Activated CD8-positive, alpha-beta memory T cell treated with anti-CD3 and anti-CD28 coated beads, Interleukin-2, amount 10 ng/mL, durations not matched to agents 7 days and 5 days (primary cell): Measurements from ENCODE around the gene RBM42. TPM values are rescaled to one million over a fixed set of nuclear protein-coding genes. Genes with fewer than 3 reads are reported as not detected.
A peak's percentile ranks its signal among the peaks of the same experiment; 100 is the strongest.

Experiments used
- ATAC-seq: fragments of 150-1000 bp; cut with Tn5 transposase; one replicate; pipeline ENCODE4 v1.10.0; 2021; ENCODE audit warnings: moderate library complexity
- CTCF ChIA-PET: fragments of 350-600 bp; sonication (Branson Sonifier 250); formaldehyde crosslinking; loops from one replicate; lab custom pipeline; 2021; ENCODE audit warnings: antibody characterized with exemption; lab: Charles Lee
- DNase-seq: peaks from one replicate; pipeline ENCODE4 v3.0.0-alpha.2; 2020
- H3K27ac Mint-ChIP-seq: one replicate; pipeline ENCODE4 v1.8.0; 2021; ENCODE audit warnings: mild to moderate bottlenecking, mixed read lengths
- H3K27me3 Mint-ChIP-seq: one replicate; pipeline ENCODE4 v1.8.0; 2021; ENCODE audit warnings: mixed read lengths
- H3K36me3 Mint-ChIP-seq: one replicate; pipeline ENCODE4 v1.8.0; 2021; ENCODE audit warnings: mild to moderate bottlenecking, mixed read lengths
- H3K4me1 Mint-ChIP-seq: one replicate; pipeline ENCODE4 v1.8.0; 2021; ENCODE audit warnings: mixed read lengths
- H3K4me3 Mint-ChIP-seq: one replicate; pipeline ENCODE4 v1.8.0; 2021; ENCODE audit warnings: mild to moderate bottlenecking, moderate library complexity, mixed read lengths
- H3K9me3 Mint-ChIP-seq: one replicate; pipeline ENCODE4 v1.8.0; 2022; ENCODE audit warnings: low read depth, mixed read lengths
- total RNA-seq, 2 experiments: library from RNA; stranded (reverse); gene quantifications; one replicate each; pipeline ENCODE4 v1.2.3, GENCODE V29; 2021

RBM42 gene
- total RNA-seq, 2 experiments from 2014 or later: 110 to 117 TPM

DNA sequence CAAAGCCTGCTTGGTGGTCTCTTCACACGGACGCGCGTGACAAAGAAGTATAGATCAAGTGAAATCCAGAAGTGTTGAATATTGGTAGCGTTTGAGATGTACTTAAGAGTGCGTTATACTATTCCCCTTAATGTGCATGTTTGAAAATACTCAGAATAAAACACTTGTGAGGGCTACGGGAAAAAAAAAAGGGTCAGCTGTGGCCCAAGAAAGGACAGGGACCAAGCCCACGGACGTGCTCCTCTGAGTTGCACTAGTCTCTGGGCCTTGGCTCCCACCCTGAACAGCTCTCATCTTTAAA is 622 bp upstream of the RBM42 start:
- H3K27me3 Mint-ChIP-seq: no peaks in the 10 kb centered on the region
- peak overlapping the region; percentile 90 for H3K4me3 Mint-ChIP-seq
- peaks cover 24% of the 10 kb centered on the region for H3K36me3 Mint-ChIP-seq
- peak overlapping the region; percentile 97 for H3K27ac Mint-ChIP-seq
- CTCF ChIA-PET: no interaction called here
- ATAC-seq (no peak), DNase-seq (no peak)
- H3K4me1 Mint-ChIP-seq: peaks cover 18% of the 10 kb centered on the region
- H3K9me3 Mint-ChIP-seq: no peaks in the 10 kb centered on the region

GRCh38 chr19:35629332-35629633 is 447 bp downstream of the RBM42 start:
- Mint-ChIP-seq H3K27ac (peak overlapping the region; percentile 97), H3K9me3 (no peaks in the 10 kb centered on the region), H3K4me3 (peak overlapping the region; percentile 90), H3K36me3 (peaks cover 27% of the 10 kb centered on the region), H3K27me3 (no peaks in the 10 kb centered on the region), H3K4me1 (peaks cover 18% of the 10 kb centered on the region)
- ATAC-seq (no peak), DNase-seq (no peak)
- CTCF ChIA-PET: interaction anchor here (0.8 kb wide), 1 partner anchor 488 kb away, joined by 3 read pairs; no protein-coding TSS in a partner anchor

GRCh38 chr19:35633727-35634440 is 5.0 kb downstream of the RBM42 start:
- H3K36me3 Mint-ChIP-seq: peaks cover 40% of the 10 kb centered on the region
- H3K27ac Mint-ChIP-seq: no peak overlapping the region
- no peaks in the 10 kb centered on the region for H3K27me3 Mint-ChIP-seq
- DNase-seq: no peak
- no peaks in the 10 kb centered on the region for H3K9me3 Mint-ChIP-seq
- peaks cover 24% of the 10 kb centered on the region for H3K4me1 Mint-ChIP-seq
- CTCF ChIA-PET: no interaction called here
- ATAC-seq: no peak
- no peak overlapping the region for H3K4me3 Mint-ChIP-seq

DNA sequence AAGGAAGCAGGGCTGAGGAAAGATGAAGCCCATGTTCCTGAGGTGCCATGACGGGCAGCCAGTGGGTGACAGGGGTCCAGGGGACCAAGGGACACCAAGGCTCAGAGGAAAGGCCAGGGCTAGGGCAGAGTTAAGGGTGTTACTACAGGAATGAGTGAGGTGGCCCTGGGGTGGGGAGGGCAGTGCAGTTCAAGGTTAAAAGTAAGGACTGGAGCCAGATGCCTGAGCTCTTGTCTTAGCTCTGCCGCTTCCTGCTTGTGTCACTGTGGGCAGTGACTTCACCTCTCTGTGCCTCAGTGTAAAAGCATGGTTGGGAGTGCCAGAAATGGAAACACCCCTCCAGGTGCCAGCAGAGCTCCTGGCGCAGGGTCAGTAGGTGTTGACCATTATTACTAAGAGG is 7.8 kb downstream of the RBM42 start:
- peaks cover 18% of the 10 kb centered on the region for H3K4me1 Mint-ChIP-seq
- H3K36me3 Mint-ChIP-seq: peaks cover 29% of the 10 kb centered on the region
- peak overlapping the region; percentile 33 for H3K27ac Mint-ChIP-seq
- no peaks in the 10 kb centered on the region for H3K27me3 Mint-ChIP-seq
- ATAC-seq: peak; percentile 41
- no peak for DNase-seq
- H3K4me3 Mint-ChIP-seq: no peak overlapping the region
- CTCF ChIA-PET: no interaction called here
- no peaks in the 10 kb centered on the region for H3K9me3 Mint-ChIP-seq

- Mint-ChIP-seq H3K36me3 (peaks cover 24% of the 10 kb centered on the region), H3K9me3 (no peaks in the 10 kb centered on the region), H3K27ac (no peak overlapping the region), H3K4me3 (no peak overlapping the region), H3K4me1 (peaks cover 20% of the 10 kb centered on the region), H3K27me3 (no peaks in the 10 kb centered on the region)
- ATAC-seq: no peak
- CTCF ChIA-PET: no interaction called here
- DNase-seq: no peak
Observed at GRCh38 chr19:35637165-35637564, 8.3 kb downstream of the RBM42 start.

DNA sequence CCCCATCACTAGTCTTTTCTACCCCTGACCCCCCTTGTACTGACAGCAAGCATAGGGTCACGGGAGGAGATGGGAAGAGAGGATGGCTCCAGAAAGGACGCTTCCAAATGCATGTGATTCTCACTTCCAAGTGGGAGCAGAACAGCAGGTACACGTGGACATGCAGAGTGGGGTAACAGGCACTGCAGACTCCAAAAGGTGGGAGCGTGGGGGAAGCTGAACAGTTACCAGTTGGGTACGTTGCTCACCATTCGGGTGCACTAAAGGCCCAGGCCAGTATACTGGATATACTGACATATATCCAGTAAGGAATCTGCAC is 10.4 kb downstream of the RBM42 start:
- no peaks in the 10 kb centered on the region for H3K27me3 Mint-ChIP-seq
- H3K4me3 Mint-ChIP-seq: no peak overlapping the region
- CTCF ChIA-PET: no interaction called here
- peaks cover 17% of the 10 kb centered on the region for H3K36me3 Mint-ChIP-seq
- peaks cover 27% of the 10 kb centered on the region for H3K4me1 Mint-ChIP-seq
- H3K27ac Mint-ChIP-seq: no peak overlapping the region
- H3K9me3 Mint-ChIP-seq: no peaks in the 10 kb centered on the region
- ATAC-seq: no peak
- no peak for DNase-seq

DNA sequence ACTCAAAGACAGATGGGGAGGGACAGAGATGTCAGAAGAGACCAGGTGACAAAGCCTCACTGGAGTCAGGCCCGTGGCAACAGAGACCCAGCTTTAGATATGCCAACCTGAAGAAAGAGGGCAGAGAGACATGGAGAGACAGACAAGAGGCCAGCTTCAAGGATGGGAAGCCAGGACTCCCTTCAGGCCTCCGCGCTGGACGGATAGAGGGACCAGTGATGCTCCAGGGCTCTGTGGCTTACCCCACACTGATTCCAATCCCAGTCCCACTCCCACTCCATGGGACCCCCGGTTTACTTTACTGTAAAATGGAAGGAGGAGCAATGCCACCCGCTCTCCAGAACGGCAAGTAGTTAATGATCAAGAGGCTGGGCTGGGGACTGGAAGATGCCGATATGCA is 11.0 kb downstream of the RBM42 start:
- Mint-ChIP-seq H3K4me1 (peaks cover 31% of the 10 kb centered on the region), H3K36me3 (peaks cover 16% of the 10 kb centered on the region), H3K9me3 (no peaks in the 10 kb centered on the region), H3K27me3 (no peaks in the 10 kb centered on the region), H3K27ac (peak overlapping the region; percentile 7), H3K4me3 (no peak overlapping the region)
- DNase-seq (no peak), ATAC-seq (no peak)
- CTCF ChIA-PET: no interaction called here

DNA sequence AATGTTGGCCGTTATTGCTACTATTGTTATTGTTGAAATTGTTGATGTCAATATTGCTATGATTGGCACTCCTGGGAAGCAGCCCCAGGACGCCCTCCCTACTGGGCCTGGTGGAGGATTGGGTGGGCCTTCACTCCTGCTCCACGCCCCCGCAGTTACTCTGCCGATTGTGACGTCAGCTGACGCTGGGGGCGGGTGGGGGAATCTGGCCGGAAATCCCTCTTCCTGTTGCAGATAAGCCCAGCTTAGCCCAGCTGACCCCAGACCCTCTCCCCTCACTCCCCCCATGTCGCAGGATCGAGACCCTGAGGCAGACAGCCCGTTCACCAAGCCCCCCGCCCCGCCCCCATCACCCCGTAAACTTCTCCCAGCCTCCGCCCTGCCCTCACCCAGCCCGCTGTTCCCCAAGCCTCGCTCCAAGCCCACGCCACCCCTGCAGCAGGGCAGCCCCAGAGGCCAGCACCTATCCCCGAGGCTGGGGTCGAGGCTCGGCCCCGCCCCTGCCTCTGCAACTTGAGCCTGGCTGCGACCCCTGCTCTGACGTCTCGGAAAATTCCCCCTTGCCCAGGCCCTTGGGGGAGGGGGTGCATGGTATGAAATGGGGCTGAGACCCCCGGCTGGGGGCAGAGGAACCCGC is 12.8 kb downstream of the RBM42 start, which contains the start of gene ETV2:
ETV2 (plus strand) TSS at position 231 of the 637 bp plus-strand sequence. CDS start 716 bp downstream, outside the sequence.
- Mint-ChIP-seq H3K27ac (peak within 1 kb of the TSS; percentile 71), H3K9me3 (no peaks in the 10 kb centered on the region), H3K4me3 (peak within 1 kb of the TSS; percentile 81), H3K36me3 (peaks cover 11% of the 10 kb centered on the region), H3K4me1 (peaks cover 36% of the 10 kb centered on the region), H3K27me3 (no peaks in the 10 kb centered on the region)
- CTCF ChIA-PET: no interaction called here
- DNase-seq: peak; percentile 85
- no peak for ATAC-seq

DNA sequence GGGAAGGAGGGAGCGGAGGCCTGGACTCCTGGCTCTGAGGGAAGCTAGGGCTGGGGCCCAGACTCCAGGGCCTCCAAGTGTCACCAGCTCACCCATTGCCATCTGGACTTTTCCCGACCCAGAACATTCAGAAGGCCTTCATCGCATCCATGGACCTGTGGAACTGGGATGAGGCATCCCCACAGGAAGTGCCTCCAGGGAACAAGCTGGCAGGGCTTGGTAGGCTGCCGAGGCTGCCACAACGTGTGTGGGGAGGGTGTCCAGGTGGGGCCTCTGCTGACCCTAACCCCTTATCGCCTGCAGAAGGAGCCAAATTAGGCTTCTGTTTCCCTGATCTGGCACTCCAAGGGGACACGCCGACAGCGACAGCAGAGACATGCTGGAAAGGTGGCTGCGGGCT is 13.5 kb downstream of the RBM42 start:
- Mint-ChIP-seq H3K9me3 (no peaks in the 10 kb centered on the region), H3K27me3 (no peaks in the 10 kb centered on the region), H3K27ac (peak overlapping the region; percentile 71), H3K4me1 (peaks cover 34% of the 10 kb centered on the region), H3K36me3 (peaks cover 5% of the 10 kb centered on the region), H3K4me3 (peak overlapping the region; percentile 81)
- ATAC-seq: no peak
- CTCF ChIA-PET: interaction anchor here (0.8 to 1.4 kb wide), 3 partner anchors 30 to 93 kb away, joined by 3 read pairs; partner anchors contain the start of gene HAUS5
- DNase-seq: no peak

DNA sequence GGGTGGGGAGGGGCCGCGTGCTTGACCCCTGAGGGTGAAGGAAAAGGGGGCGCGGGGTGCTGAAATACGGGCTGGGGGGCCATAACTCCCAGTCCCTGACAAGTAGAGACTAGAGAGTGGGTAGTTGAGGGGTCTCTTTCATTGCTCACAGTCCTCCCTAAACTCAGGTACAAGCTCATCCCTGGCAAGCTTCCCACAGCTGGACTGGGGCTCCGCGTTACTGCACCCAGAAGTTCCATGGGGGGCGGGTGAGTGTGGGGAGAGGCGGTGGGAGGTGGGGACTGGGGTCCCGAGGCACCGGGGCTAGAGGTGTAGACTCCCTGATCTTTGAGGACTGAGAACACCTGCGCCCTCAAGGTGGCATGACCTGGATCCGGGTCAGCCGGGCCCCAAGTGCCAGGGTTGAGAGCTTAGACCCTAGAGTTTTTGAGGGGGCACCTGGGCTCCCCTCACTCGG is 14.0 kb downstream of the RBM42 start:
- Mint-ChIP-seq H3K27me3 (no peaks in the 10 kb centered on the region), H3K4me1 (peaks cover 37% of the 10 kb centered on the region), H3K36me3 (peaks cover 3% of the 10 kb centered on the region), H3K9me3 (no peaks in the 10 kb centered on the region), H3K27ac (peak overlapping the region; percentile 56), H3K4me3 (peak overlapping the region; percentile 81)
- ATAC-seq (no peak), DNase-seq (peak; percentile 48)
- CTCF ChIA-PET: interaction anchor here (0.8 to 1.4 kb wide), 3 partner anchors 31 to 93 kb away, joined by 3 read pairs; partner anchors contain the start of gene HAUS5

- ATAC-seq: peak; percentile 53
- peak overlapping the region; percentile 89 for H3K27ac Mint-ChIP-seq
- no peaks in the 10 kb centered on the region for H3K36me3 Mint-ChIP-seq
- CTCF ChIA-PET: interaction anchor here (0.6 to 1.4 kb wide), 6 partner anchors 30 to 102 kb away, joined by 3 to 4 read pairs (median 3); partner anchors contain the start of genes HAUS5, PSENEN and U2AF1L4
- peak overlapping the region; percentile 81 for H3K4me3 Mint-ChIP-seq
- no peaks in the 10 kb centered on the region for H3K27me3 Mint-ChIP-seq
- DNase-seq: peak; percentile 91
- peaks cover 38% of the 10 kb centered on the region for H3K4me1 Mint-ChIP-seq
- H3K9me3 Mint-ChIP-seq: no peaks in the 10 kb centered on the region
Observed at GRCh38 chr19:35643255-35644205, 14.7 kb downstream of the RBM42 start.

DNA sequence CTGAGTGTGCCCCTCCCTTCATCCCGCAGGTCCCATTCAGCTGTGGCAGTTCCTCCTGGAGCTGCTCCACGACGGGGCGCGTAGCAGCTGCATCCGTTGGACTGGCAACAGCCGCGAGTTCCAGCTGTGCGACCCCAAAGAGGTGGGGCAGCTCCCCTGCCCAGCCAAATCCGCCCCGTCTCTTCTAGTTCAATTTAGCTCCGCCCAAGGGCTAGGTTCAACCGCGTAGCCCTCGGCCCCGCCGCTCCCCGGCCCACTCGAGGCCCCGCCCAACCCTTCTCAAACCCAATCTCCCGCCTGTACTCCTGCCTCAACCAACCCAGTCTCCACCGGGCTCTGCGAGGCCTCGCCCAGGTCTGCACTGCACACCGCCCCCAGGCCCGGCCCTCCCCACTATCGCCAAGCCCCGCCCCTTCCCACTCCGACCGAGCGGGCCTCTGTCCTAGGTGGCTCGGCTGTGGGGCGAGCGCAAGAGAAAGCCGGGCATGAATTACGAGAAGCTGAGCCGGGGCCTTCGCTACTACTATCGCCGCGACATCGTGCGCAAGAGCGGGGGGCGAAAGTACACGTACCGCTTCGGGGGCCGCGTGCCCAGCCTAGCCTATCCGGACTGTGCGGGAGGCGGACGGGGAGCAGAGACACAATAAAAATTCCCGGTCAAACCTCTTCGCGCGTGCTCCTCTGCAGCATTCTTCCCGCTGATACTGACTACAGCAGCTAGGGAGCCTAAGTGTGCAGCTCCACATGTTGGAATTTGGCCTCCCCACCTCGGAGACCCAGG is 15.6 kb downstream of the RBM42 start:
- Mint-ChIP-seq H3K9me3 (no peaks in the 10 kb centered on the region), H3K27ac (peak overlapping the region; percentile 89), H3K36me3 (peaks cover 3% of the 10 kb centered on the region)

More for the DNA sequence above, 15.6 kb downstream of the RBM42 start:
- H3K4me3 Mint-ChIP-seq: peak overlapping the region; percentile 81
- no peaks in the 10 kb centered on the region for H3K27me3 Mint-ChIP-seq
- CTCF ChIA-PET: interaction anchor here (0.6 to 1.6 kb wide), 5 partner anchors 32 to 101 kb away, joined by 3 to 5 read pairs (median 3); partner anchors contain the start of genes HAUS5, PSENEN and U2AF1L4
- peaks cover 44% of the 10 kb centered on the region for H3K4me1 Mint-ChIP-seq
- ATAC-seq: peak; percentile 83
- peak; percentile 99 for DNase-seq
